Measurements from ENCODE around the gene PCK2. TPM values are rescaled to one million over a fixed set of nuclear protein-coding genes. Genes with fewer than 3 reads are reported as not detected.

The PCK2 gene
- total and polyA plus RNA-seq, 9 donors = 2.5 to 15.6 (median 3.6) TPM

GRCh38 chr14:24060984-24061913, 32.9 kb upstream of the PCK2 start:
- no peak overlapping the region for H3K4me3 ChIP-seq (ENCODE audit: low read length)
- no peaks in the 10 kb centered on the region for H3K27me3 ChIP-seq (ENCODE audit: control insufficient read depth, insufficient read depth, low read length)
- DNase-seq = no peak
- 94% methylated on average over 6 of the region's 7 CpGs for WGBS (ENCODE audit: insufficient coverage)
- no peak overlapping the region for H3K27ac ChIP-seq (ENCODE audit: low read length)
- peaks cover 5% of the 10 kb centered on the region for H3K4me1 ChIP-seq (ENCODE audit: control insufficient read depth, insufficient read depth, low read length)
- no peaks in the 10 kb centered on the region for H3K9me3 ChIP-seq (replicated peaks; ENCODE audit: control insufficient read depth, low read depth, low read length)
- no peaks in the 10 kb centered on the region for H3K36me3 ChIP-seq (ENCODE audit: control insufficient read depth, insufficient read depth, low read length)

DNA sequence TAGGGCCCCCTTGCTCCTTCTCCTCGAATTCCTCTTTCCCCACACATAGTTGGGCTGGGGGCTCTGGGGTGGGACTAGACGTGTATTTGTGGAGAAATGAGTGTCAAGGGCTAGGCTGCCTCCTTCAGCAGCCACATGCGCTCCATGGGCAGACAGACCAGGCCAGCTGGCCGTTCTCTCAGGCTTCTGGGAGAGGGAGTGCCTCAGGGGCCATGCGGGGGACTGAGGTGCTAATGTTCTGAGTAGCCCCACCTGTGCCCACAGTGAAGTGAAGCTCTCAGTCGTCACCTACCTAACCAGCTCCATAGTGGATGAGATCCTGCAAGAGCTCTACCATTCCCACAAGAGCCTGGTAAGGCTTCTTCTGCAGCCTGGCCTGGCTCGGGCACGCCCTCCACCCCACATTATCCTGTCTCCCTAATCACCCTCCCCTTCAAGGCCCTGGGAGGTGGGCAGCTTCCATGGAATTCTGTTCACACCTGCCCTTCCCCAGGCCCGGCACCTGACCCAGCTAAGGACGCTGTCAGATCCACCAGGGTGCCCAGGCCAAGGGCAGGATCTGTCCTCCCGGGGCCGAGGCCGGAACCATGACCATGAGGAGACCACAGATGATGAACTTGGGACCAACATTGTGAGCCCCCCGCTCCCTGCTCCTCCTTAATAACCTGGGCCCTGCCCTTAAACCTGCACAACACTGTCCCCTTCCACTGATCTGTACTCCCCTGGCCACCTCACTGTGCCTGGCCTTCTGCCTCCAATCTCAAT, 31.7 kb upstream of the PCK2 start:
- H3K36me3 ChIP-seq (ENCODE audit: control insufficient read depth, insufficient read depth, low read length) = no peaks in the 10 kb centered on the region
- H3K9me3 ChIP-seq (replicated peaks; ENCODE audit: control insufficient read depth, low read depth, low read length) = no peaks in the 10 kb centered on the region
- H3K27me3 ChIP-seq (ENCODE audit: control insufficient read depth, insufficient read depth, low read length) = no peaks in the 10 kb centered on the region
- H3K4me1 ChIP-seq (ENCODE audit: control insufficient read depth, insufficient read depth, low read length) = peaks cover 5% of the 10 kb centered on the region
- no peak overlapping the region for H3K4me3 ChIP-seq (ENCODE audit: low read length)
- no peak for DNase-seq
- WGBS (ENCODE audit: insufficient coverage) = 82% methylated on average over 12 of the region's 14 CpGs
- no peak overlapping the region for H3K27ac ChIP-seq (ENCODE audit: low read length)

GRCh38 chr14:24063263-24063836, 30.8 kb upstream of the PCK2 start:
- H3K27me3 ChIP-seq (ENCODE audit: control insufficient read depth, insufficient read depth, low read length) = no peaks in the 10 kb centered on the region
- H3K36me3 ChIP-seq (ENCODE audit: control insufficient read depth, insufficient read depth, low read length) = no peaks in the 10 kb centered on the region
- DNase-seq = no peak
- H3K4me1 ChIP-seq (ENCODE audit: control insufficient read depth, insufficient read depth, low read length) = peaks cover 4% of the 10 kb centered on the region
- H3K9me3 ChIP-seq (replicated peaks; ENCODE audit: control insufficient read depth, low read depth, low read length) = no peaks in the 10 kb centered on the region
- 77% methylated on average over 2 of the region's 4 CpGs for WGBS (ENCODE audit: insufficient coverage)
- H3K4me3 ChIP-seq (ENCODE audit: low read length) = no peak overlapping the region
- H3K27ac ChIP-seq (ENCODE audit: low read length) = no peak overlapping the region

- Histone ChIP-seq H3K4me3 (ENCODE audit: low read length) (no peak overlapping the region), H3K27ac (ENCODE audit: low read length) (no peak overlapping the region), H3K36me3 (ENCODE audit: control insufficient read depth, insufficient read depth, low read length) (no peaks in the 10 kb centered on the region), H3K27me3 (ENCODE audit: control insufficient read depth, insufficient read depth, low read length) (no peaks in the 10 kb centered on the region), H3K9me3 (replicated peaks; ENCODE audit: control insufficient read depth, low read depth, low read length) (no peaks in the 10 kb centered on the region), H3K4me1 (ENCODE audit: control insufficient read depth, insufficient read depth, low read length) (no peaks in the 10 kb centered on the region)
- no peak for DNase-seq
- WGBS (ENCODE audit: insufficient coverage) = 49% methylated on average over 2 of the region's 7 CpGs
Observed at GRCh38 chr14:24064091-24064795, 29.9 kb upstream of the PCK2 start.

DNA sequence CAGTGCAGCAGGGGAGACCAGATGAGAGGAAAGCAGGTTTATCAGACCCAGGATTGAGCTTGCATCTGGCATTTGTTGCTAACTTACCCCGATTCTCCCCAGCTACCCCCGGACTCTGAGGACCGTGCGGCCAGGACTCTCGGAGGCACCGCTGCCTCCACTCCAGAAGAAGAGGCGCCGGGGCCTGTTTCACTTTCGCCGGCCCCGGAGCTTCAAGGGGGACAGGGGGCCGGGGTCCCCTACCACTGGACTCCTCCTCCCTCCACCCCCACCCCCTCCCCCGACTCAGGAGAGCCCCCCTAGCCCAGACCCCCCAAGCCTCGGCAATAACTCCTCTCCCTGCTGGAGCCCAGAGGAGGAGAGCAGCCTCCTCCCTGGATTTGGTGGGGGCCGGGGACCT, 29.3 kb upstream of the PCK2 start:
- no peaks in the 10 kb centered on the region for H3K4me1 ChIP-seq (ENCODE audit: control insufficient read depth, insufficient read depth, low read length)
- DNase-seq = no peak
- WGBS (ENCODE audit: insufficient coverage) = 86% methylated on average over 4 of the region's 15 CpGs
- no peak overlapping the region for H3K27ac ChIP-seq (ENCODE audit: low read length)
- no peaks in the 10 kb centered on the region for H3K36me3 ChIP-seq (ENCODE audit: control insufficient read depth, insufficient read depth, low read length)
- no peak overlapping the region for H3K4me3 ChIP-seq (ENCODE audit: low read length)
- H3K9me3 ChIP-seq (replicated peaks; ENCODE audit: control insufficient read depth, low read depth, low read length) = no peaks in the 10 kb centered on the region
- peaks cover 3% of the 10 kb centered on the region for H3K27me3 ChIP-seq (ENCODE audit: control insufficient read depth, insufficient read depth, low read length)

- H3K4me1 ChIP-seq (ENCODE audit: control insufficient read depth, insufficient read depth, low read length) = no peaks in the 10 kb centered on the region
- no peak overlapping the region for H3K4me3 ChIP-seq (ENCODE audit: low read length)
- no peaks in the 10 kb centered on the region for H3K36me3 ChIP-seq (ENCODE audit: control insufficient read depth, insufficient read depth, low read length)
- no peaks in the 10 kb centered on the region for H3K9me3 ChIP-seq (replicated peaks; ENCODE audit: control insufficient read depth, low read depth, low read length)
- WGBS (ENCODE audit: insufficient coverage) = 40% methylated on average over 1 of the region's 8 CpGs
- H3K27ac ChIP-seq (ENCODE audit: low read length) = no peak overlapping the region
- peaks cover 6% of the 10 kb centered on the region for H3K27me3 ChIP-seq (ENCODE audit: control insufficient read depth, insufficient read depth, low read length)
- DNase-seq = no peak
Observed at GRCh38 chr14:24065408-24065807, 28.7 kb upstream of the PCK2 start.

GRCh38 chr14:24066496-24067132, 27.5 kb upstream of the PCK2 start:
- no peaks in the 10 kb centered on the region for H3K4me1 ChIP-seq (ENCODE audit: control insufficient read depth, insufficient read depth, low read length)
- no peak for DNase-seq
- 89% methylated on average over 5 of the region's 8 CpGs for WGBS (ENCODE audit: insufficient coverage)
- H3K9me3 ChIP-seq (replicated peaks; ENCODE audit: control insufficient read depth, low read depth, low read length) = no peaks in the 10 kb centered on the region
- no peak overlapping the region for H3K4me3 ChIP-seq (ENCODE audit: low read length)
- H3K27me3 ChIP-seq (ENCODE audit: control insufficient read depth, insufficient read depth, low read length) = peaks cover 9% of the 10 kb centered on the region
- no peak overlapping the region for H3K27ac ChIP-seq (ENCODE audit: low read length)
- H3K36me3 ChIP-seq (ENCODE audit: control insufficient read depth, insufficient read depth, low read length) = no peaks in the 10 kb centered on the region

- Histone ChIP-seq H3K9me3 (replicated peaks; ENCODE audit: control insufficient read depth, low read depth, low read length) (no peaks in the 10 kb centered on the region), H3K36me3 (ENCODE audit: control insufficient read depth, insufficient read depth, low read length) (no peaks in the 10 kb centered on the region), H3K4me1 (ENCODE audit: control insufficient read depth, insufficient read depth, low read length) (no peaks in the 10 kb centered on the region), H3K27me3 (ENCODE audit: control insufficient read depth, insufficient read depth, low read length) (peaks cover 16% of the 10 kb centered on the region), H3K27ac (ENCODE audit: low read length) (no peak overlapping the region), H3K4me3 (ENCODE audit: low read length) (no peak overlapping the region)
- DNase-seq = no peak
- 73% methylated on average over 12 of the region's 12 CpGs for WGBS (ENCODE audit: insufficient coverage)
Observed at GRCh38 chr14:24067133-24068082, 26.7 kb upstream of the PCK2 start.
